Epithelial cell of esophagus (primary cell): ENCODE data around the gene HES3.

Experiments used
- DNase-seq: peaks from one replicate; pipeline ENCODE4 v3.0.0; 2010; ENCODE audit warnings: low read depth
- H3K4me3 ChIP-seq: 2 replicates; pipeline ENCODE4 v1.5.1; 2011; ENCODE audit warnings: mild to moderate bottlenecking, low read length, control low read depth
- TF ChIP-seq, protein P1 (sequence below): IDR thresholded peaks from 2 replicates; pipeline ENCODE4 v1.5.1; 2011; ENCODE audit warnings: low read depth, mild to moderate bottlenecking, low read length, control low read depth, inconsistent platforms; ENCODE audit not compliant: insufficient read depth; ENCODE audit errors: missing control alignments

HES3 gene

DNA sequence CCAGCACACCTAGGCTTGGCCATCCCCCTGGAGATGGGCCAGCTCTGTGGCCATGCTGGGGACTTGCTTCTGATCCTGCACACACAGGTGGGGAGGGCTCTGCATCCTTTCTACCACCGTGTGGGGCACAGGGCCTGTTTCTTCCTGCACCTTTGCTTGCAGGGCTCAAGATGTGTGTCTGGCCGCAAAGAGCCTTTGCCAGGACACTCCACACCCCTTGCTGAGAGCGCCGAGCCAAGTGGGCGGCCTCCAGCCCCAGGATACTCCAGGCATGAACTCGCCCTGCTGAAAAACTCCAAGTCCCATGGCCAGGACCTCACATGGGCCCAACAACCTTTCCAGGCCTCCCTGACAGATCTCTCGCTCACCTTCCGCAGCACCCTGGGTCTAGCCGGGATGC is 28.5 kb downstream of the HES3 start:
- no peak overlapping the region for H3K4me3 ChIP-seq
- DNase-seq: no peak
- TF ChIP-seq, protein P1, sequence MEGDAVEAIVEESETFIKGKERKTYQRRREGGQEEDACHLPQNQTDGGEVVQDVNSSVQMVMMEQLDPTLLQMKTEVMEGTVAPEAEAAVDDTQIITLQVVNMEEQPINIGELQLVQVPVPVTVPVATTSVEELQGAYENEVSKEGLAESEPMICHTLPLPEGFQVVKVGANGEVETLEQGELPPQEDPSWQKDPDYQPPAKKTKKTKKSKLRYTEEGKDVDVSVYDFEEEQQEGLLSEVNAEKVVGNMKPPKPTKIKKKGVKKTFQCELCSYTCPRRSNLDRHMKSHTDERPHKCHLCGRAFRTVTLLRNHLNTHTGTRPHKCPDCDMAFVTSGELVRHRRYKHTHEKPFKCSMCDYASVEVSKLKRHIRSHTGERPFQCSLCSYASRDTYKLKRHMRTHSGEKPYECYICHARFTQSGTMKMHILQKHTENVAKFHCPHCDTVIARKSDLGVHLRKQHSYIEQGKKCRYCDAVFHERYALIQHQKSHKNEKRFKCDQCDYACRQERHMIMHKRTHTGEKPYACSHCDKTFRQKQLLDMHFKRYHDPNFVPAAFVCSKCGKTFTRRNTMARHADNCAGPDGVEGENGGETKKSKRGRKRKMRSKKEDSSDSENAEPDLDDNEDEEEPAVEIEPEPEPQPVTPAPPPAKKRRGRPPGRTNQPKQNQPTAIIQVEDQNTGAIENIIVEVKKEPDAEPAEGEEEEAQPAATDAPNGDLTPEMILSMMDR: no peak

- TF ChIP-seq, protein P1: peak; percentile 3
- DNase-seq: no peak
- no peak overlapping the region for H3K4me3 ChIP-seq
These were observed 28.9 kb downstream of the HES3 start for GRCh38 chr1:6272868-6273267.

- no peak overlapping the region for H3K4me3 ChIP-seq
- peak; percentile 54 for DNase-seq
These were observed 29.5 kb downstream of the HES3 start for GRCh38 chr1:6273380-6273891.

GRCh38 chr1:6274102-6274501 is 30.1 kb downstream of the HES3 start:
- no peak overlapping the region for H3K4me3 ChIP-seq
- no peak for DNase-seq
- TF ChIP-seq, protein P1: no peak

More at GRCh38 chr1:6273380-6273891, 29.5 kb downstream of the HES3 start:
- TF ChIP-seq, protein P1: no peak

GRCh38 chr1:6274622-6275139 is 30.7 kb downstream of the HES3 start:
- no peak for DNase-seq
- no peak overlapping the region for H3K4me3 ChIP-seq
- TF ChIP-seq, protein P1: no peak

DNA sequence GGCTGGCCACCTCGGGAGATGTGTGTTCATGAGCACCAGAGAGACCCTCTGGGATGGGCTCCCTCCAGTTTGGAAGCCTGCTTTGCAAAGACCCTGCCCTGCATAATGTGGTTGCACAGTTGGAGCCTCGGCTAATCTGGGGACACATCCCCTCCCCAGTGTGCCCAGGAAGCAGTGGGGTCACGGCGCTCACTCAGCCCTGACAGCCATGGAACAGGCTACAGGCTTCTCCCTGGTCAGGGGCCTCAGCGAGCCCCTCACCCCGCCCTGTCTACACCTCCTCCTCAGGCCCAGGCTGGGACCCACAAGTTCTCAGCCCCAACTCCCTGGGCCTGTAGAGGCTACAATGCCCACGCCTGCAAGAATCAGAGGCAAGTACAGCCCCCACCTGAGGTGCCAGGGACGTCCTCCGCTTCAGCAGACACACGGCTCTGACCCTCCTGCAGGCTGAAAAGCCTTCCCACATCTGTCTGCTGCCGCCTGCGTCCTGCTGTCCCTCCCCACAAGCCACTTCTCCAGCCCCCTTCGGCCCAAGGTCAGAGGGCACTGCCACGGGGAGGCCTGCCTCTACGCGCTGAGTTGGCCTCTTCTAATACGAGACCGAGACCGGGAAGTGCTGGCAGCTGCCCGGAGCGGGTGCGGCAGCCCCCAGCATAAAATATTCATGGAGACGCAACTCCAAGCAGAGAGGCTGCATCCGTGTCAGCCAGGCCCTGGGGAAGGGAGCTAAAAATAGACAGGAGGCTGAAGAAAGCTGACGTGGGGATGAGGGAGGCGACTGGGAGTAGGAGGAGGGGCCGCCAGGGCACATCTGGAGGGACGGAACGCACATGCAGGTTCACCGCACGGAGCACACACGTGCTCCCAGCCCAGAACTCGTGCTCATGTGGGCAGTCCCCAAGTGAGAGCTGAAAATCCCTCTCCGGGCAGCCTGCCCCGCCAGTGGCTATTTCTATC is 32.1 kb downstream of the HES3 start:
- TF ChIP-seq, protein P1: no peak
- DNase-seq: no peak
- H3K4me3 ChIP-seq: no peak overlapping the region
